ENCODE data around the gene TUBGCP3.

DNA sequence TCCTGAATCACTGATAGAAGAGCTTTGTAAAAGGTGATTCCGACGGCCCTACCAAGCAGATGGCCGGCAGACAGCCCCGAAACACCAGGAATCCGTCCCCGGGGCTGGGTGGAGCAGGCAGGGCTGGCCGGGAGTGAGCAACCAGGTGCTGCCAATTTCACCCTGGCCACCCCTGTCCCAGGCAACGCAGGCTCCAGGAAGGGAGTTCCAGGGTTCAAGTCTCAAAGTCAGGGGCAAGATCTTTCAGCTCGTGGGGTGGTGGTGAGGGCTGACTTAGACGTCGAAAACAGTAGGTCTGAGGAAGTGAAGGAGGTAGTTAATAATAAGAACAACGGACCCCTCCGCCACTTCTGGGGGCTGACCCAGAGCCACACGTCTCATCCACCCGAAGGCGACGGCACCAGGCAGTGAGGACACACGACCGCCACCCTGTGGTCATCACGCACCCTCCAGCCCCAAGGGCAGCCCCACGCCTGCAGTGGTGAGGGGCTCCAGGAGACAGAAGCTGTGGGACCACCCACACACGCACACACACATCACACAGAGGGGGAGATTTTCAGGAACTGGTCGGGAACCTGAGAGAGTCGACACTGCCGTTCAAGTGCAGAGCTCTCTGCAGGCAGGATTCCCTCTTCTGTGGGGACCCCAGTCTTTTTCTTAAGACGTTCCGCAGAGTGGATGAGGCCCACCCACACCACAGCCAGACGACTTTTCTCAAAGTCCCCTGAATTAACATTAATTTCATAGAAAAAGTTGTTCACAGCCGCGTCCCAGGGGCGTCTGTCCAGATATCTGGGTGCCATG, 144.6 kb downstream of the TUBGCP3 start:
- TF ChIP-seq, protein P1, sequence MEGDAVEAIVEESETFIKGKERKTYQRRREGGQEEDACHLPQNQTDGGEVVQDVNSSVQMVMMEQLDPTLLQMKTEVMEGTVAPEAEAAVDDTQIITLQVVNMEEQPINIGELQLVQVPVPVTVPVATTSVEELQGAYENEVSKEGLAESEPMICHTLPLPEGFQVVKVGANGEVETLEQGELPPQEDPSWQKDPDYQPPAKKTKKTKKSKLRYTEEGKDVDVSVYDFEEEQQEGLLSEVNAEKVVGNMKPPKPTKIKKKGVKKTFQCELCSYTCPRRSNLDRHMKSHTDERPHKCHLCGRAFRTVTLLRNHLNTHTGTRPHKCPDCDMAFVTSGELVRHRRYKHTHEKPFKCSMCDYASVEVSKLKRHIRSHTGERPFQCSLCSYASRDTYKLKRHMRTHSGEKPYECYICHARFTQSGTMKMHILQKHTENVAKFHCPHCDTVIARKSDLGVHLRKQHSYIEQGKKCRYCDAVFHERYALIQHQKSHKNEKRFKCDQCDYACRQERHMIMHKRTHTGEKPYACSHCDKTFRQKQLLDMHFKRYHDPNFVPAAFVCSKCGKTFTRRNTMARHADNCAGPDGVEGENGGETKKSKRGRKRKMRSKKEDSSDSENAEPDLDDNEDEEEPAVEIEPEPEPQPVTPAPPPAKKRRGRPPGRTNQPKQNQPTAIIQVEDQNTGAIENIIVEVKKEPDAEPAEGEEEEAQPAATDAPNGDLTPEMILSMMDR (IDR thresholded peaks at IDR 0.05), result peak in 2 of 12 donors; percentile 5 to 41
- no peak for TF ChIP-seq POLR2A (IDR thresholded peaks at IDR 0.05)
